Measurements from ENCODE around the gene TEN1.

TEN1 gene

GRCh38 chr17:76000755-76001521 is 21.9 kb downstream of the TEN1 start, which contains the start of gene CDK3:
CDK3 (plus strand) TSS chr17:76000855; CDS start chr17:76001426, 571 bp downstream.
- Mint-ChIP-seq H3K9me3 (no peaks in the 10 kb centered on the region), H3K27me3 (ENCODE audit: low read depth) (no peaks in the 10 kb centered on the region), H3K27ac (no peak within 1 kb of the TSS), H3K4me3 (no peak within 1 kb of the TSS), H3K4me1 (peaks cover 20% of the 10 kb centered on the region), H3K36me3 (ENCODE audit: low read depth) (peaks cover 19% of the 10 kb centered on the region)
- TF ChIP-seq CTCF (IDR thresholded peaks at IDR 0.05; ENCODE audit: unreplicated experiment in 3 of 3) = peak in 1 of 3 experiments; percentile 8

- Mint-ChIP-seq H3K4me1 (peaks cover 15% of the 10 kb centered on the region), H3K27me3 (ENCODE audit: low read depth) (no peaks in the 10 kb centered on the region), H3K9me3 (no peaks in the 10 kb centered on the region), H3K36me3 (ENCODE audit: low read depth) (peaks cover 14% of the 10 kb centered on the region), H3K27ac (no peak overlapping the region), H3K4me3 (no peak overlapping the region)
- no peak for TF ChIP-seq CTCF (IDR thresholded peaks at IDR 0.05; ENCODE audit: unreplicated experiment in 3 of 3)
These were observed 23.1 kb downstream of the TEN1 start for GRCh38 chr17:76002100-76002499.

GRCh38 chr17:76003915-76004314 is 24.9 kb downstream of the TEN1 start:
- Mint-ChIP-seq H3K27me3 (ENCODE audit: low read depth) (no peaks in the 10 kb centered on the region), H3K9me3 (no peaks in the 10 kb centered on the region), H3K4me3 (no peak overlapping the region), H3K27ac (no peak overlapping the region), H3K36me3 (ENCODE audit: low read depth) (peaks cover 14% of the 10 kb centered on the region), H3K4me1 (peaks cover 10% of the 10 kb centered on the region)
- TF ChIP-seq CTCF (IDR thresholded peaks at IDR 0.05; ENCODE audit: unreplicated experiment in 3 of 3) = no peak

GRCh38 chr17:76004750-76005262 is 25.8 kb downstream of the TEN1 start:
- H3K27me3 Mint-ChIP-seq (ENCODE audit: low read depth) = no peaks in the 10 kb centered on the region
- H3K4me1 Mint-ChIP-seq = peaks cover 10% of the 10 kb centered on the region
- peaks cover 14% of the 10 kb centered on the region for H3K36me3 Mint-ChIP-seq (ENCODE audit: low read depth)
- H3K27ac Mint-ChIP-seq = peak overlapping the region in 2 of 3 experiments; percentile 49 to 80
- H3K4me3 Mint-ChIP-seq = no peak overlapping the region
- H3K9me3 Mint-ChIP-seq = no peaks in the 10 kb centered on the region
- no peak for TF ChIP-seq CTCF (IDR thresholded peaks at IDR 0.05; ENCODE audit: unreplicated experiment in 3 of 3)

- Mint-ChIP-seq H3K27ac (peak overlapping the region in 2 of 3 experiments; percentile 49 to 80), H3K27me3 (ENCODE audit: low read depth) (no peaks in the 10 kb centered on the region), H3K36me3 (ENCODE audit: low read depth) (peaks cover 14% of the 10 kb centered on the region), H3K4me1 (peaks cover 10% of the 10 kb centered on the region), H3K4me3 (no peak overlapping the region), H3K9me3 (no peaks in the 10 kb centered on the region)
- TF ChIP-seq CTCF (IDR thresholded peaks at IDR 0.05; ENCODE audit: unreplicated experiment in 3 of 3) = peak in 2 of 3 experiments; percentile 61 to 64
These were observed 26.5 kb downstream of the TEN1 start for GRCh38 chr17:76005263-76006149.

Data from nephron (organoid).